Endothelial cell of umbilical vein (primary cell): ENCODE data around the gene MESP1. TPM values are rescaled to one million over a fixed set of nuclear protein-coding genes. Genes with fewer than 3 reads are reported as not detected.

Experiments used
- BruUV-seq: library from RNA; stranded (reverse); fragments of 400-500 nt; replicated peaks from 2 replicates; lab custom pipeline; 2021; lab: Mats Ljungman, UMichigan
- CTCF ChIA-PET: fragments of 300-600, 350-600 bp; sonication (Branson Sonifier 250); formaldehyde crosslinking; loops from one replicate; lab custom pipeline; 2021; ENCODE audit warnings: antibody characterized with exemption, inconsistent platforms; lab: Charles Lee
- POLR2A ChIA-PET: fragments of 300-600, 350-600 bp; sonication (Branson Sonifier 250); formaldehyde crosslinking; loops from one replicate; lab custom pipeline; 2021; ENCODE audit warnings: antibody characterized with exemption, inconsistent platforms; lab: Charles Lee
- DNase-seq: peaks from one replicate; pipeline ENCODE4 v3.0.0-alpha.2; 2011; ENCODE audit warnings: low read depth, low spot score
- FAIRE-seq: peaks from 2 replicates; lab custom pipeline; 2011; peaks lifted over from hg19 to GRCh38; lab: Jason Lieb, UNC
- H2AFZ ChIP-seq: 2 replicates; pipeline ENCODE4 v1.6.0; 2012; ENCODE audit warnings: low read depth, low read length, control low read depth, inconsistent platforms
- H3K27ac ChIP-seq: 2 replicates; pipeline ENCODE4 v1.5.1; 2011; ENCODE audit warnings: low read depth, mild to moderate bottlenecking, control low read depth, low read length, moderate library complexity; ENCODE audit not compliant: insufficient read depth
- H3K27me3 ChIP-seq, 2 experiments: 2 replicates each; pipeline versions ENCODE4 v1.6.0 to v1.6.1; 2011; ENCODE audit warnings: low read length in 2 of 2, mixed read lengths in 1 of 2; ENCODE audit not compliant: control insufficient read depth in 2 of 2, insufficient read depth in 2 of 2
- H3K36me3 ChIP-seq, 2 experiments: 2 replicates in 1 of 2; 3 replicates in 1 of 2; pipeline ENCODE4 v1.5.1; 2011; ENCODE audit warnings: low read length in 2 of 2, mild to moderate bottlenecking in 1 of 2, moderate library complexity in 1 of 2; ENCODE audit not compliant: control insufficient read depth in 2 of 2, insufficient read depth in 2 of 2; ENCODE audit errors: extremely low read depth in 1 of 2
- H3K4me1 ChIP-seq: 3 replicates; pipeline ENCODE4 v1.5.1; 2011; ENCODE audit warnings: mild to moderate bottlenecking, low read length; ENCODE audit not compliant: control insufficient read depth, insufficient read depth; ENCODE audit errors: extremely low read depth
- H3K4me2 ChIP-seq: 2 replicates; pipeline ENCODE4 v1.6.1; 2011; ENCODE audit warnings: low read length, control low read depth, mixed read lengths; ENCODE audit not compliant: insufficient read depth
- H3K4me3 ChIP-seq, 3 experiments: fragments of 200-600 bp in 1 of 3; sonication (generic), shearing (Covaris generic) in 1 of 3; replicated peaks in 1 of 3; 2 replicates each; pipeline ENCODE4 v1.5.1; 2011 to 2016; ENCODE audit warnings: control low read depth in 3 of 3, low read length in 3 of 3, mild to moderate bottlenecking in 2 of 3, inconsistent platforms in 1 of 3, low read depth in 1 of 3, moderate library complexity in 1 of 3; ENCODE audit not compliant: insufficient read depth in 1 of 3
- H3K79me2 ChIP-seq: 2 replicates; pipeline ENCODE4 v1.6.0; 2012; ENCODE audit warnings: low read length, inconsistent platforms; ENCODE audit not compliant: control insufficient read depth, insufficient read depth
- H3K9ac ChIP-seq: replicated peaks from 2 replicates; pipeline ENCODE3; 2011; ENCODE audit warnings: low read length, control low read depth; ENCODE audit not compliant: insufficient read depth; ENCODE audit errors: extremely low read depth
- H3K9me1 ChIP-seq: replicated peaks from 3 replicates; pipeline ENCODE4 v1.6.0; 2011; ENCODE audit warnings: mild to moderate bottlenecking, low read length; ENCODE audit not compliant: control insufficient read depth, insufficient read depth; ENCODE audit errors: extremely low read depth
- H3K9me3 ChIP-seq: replicated peaks from 2 replicates; pipeline ENCODE4 v1.5.1; 2012; ENCODE audit warnings: low read length, inconsistent platforms; ENCODE audit not compliant: control insufficient read depth, insufficient read depth
- H4K20me1 ChIP-seq: replicated peaks from 2 replicates; pipeline ENCODE3; 2011; ENCODE audit warnings: mild to moderate bottlenecking, low read length; ENCODE audit not compliant: control insufficient read depth, insufficient read depth; ENCODE audit errors: extremely low read depth
- CTCF ChIP-seq, 2 donors: IDR thresholded peaks; 1 replicate in 1 of 2; 2 replicates in 1 of 2; pipeline ENCODE4 v1.5.1; 2011; ENCODE audit warnings: low read length in 2 of 2, mild to moderate bottlenecking in 2 of 2, moderate library complexity in 2 of 2, control low read depth in 1 of 2, inconsistent platforms in 1 of 2, low read depth in 1 of 2; ENCODE audit not compliant: insufficient read depth in 1 of 2; ENCODE audit errors: extremely low read depth in 1 of 2
- EZH2 ChIP-seq: IDR thresholded peaks from 2 replicates; pipeline ENCODE4 v1.6.1; 2012; ENCODE audit warnings: borderline replicate concordance, low read depth, mild to moderate bottlenecking, moderate library complexity, low read length, inconsistent platforms; ENCODE audit not compliant: severe bottlenecking
- FOS ChIP-seq: IDR thresholded peaks from 2 replicates; pipeline ENCODE4 v1.6.1; 2011; ENCODE audit warnings: mild to moderate bottlenecking, low read length, moderate library complexity, borderline replicate concordance; ENCODE audit not compliant: insufficient read depth
- GATA2 ChIP-seq: IDR thresholded peaks from 2 replicates; pipeline ENCODE4 v1.7.0; 2011; ENCODE audit warnings: low read depth, mild to moderate bottlenecking, moderate library complexity, mixed read lengths, low read length; ENCODE audit not compliant: insufficient read length, insufficient read depth
- JUN ChIP-seq: IDR thresholded peaks from 2 replicates; pipeline ENCODE4 v1.6.1; 2011; ENCODE audit warnings: borderline replicate concordance, low read depth; ENCODE audit not compliant: insufficient read length, insufficient read depth
- MAX ChIP-seq: IDR thresholded peaks from 2 replicates; pipeline ENCODE4 v1.6.1; 2011; ENCODE audit not compliant: insufficient read depth, insufficient read length
- MYC ChIP-seq: IDR thresholded peaks from one replicate; pipeline ENCODE4 v1.6.1; 2011; ENCODE audit warnings: mild to moderate bottlenecking, low read depth, low read length
- POLR2A ChIP-seq: IDR thresholded peaks from 2 replicates; pipeline ENCODE4 v1.6.1; 2012; ENCODE audit warnings: low read depth, mild to moderate bottlenecking, control low read depth, low read length
- POLR2AphosphoS5 ChIP-seq: IDR thresholded peaks from 2 replicates; pipeline ENCODE4 v1.6.1; 2012; ENCODE audit warnings: low read depth, mild to moderate bottlenecking, control low read depth, low read length, moderate library complexity; ENCODE audit not compliant: insufficient read depth
- dilution Hi-C: fragments of 300-500 bp; cut with MboI; formaldehyde crosslinking; loops from one replicate; pipeline ENCODE4 v1.15.0; 2019; ENCODE audit warnings: low sequenced_read_pairs; ENCODE audit not compliant: extremely low pct_ligation_motif_present
- intact Hi-C: fragments of 100-400 bp; cut with micrococcal nuclease; formaldehyde crosslinking; loops from one replicate; pipeline ENCODE4 v1.10.0; 2022
- polyA plus RNA-seq, 4 experiments: library from polyadenylated mRNA; depleted of rRNA in 3 of 4; stranded (reverse) in 3 of 4; unstranded in 1 of 4; fragments of >200 nt; gene quantifications; 2 replicates each; pipeline versions ENCODE4 v1.2.1 to v1.2.3, GENCODE V29; 2011 to 2012; ENCODE audit warnings: missing spikeins in 1 of 4
- total RNA-seq: library from RNA; stranded (reverse); gene quantifications from 2 replicates; pipeline ENCODE4 v1.2.3, GENCODE V29; 2021

Gene MESP1
- total and polyA plus RNA-seq, 2 donors (not counting 3 experiments of a cell fraction or from before 2014, with no cell fraction given), result 0.68 to 1.7 TPM

GRCh38 chr15:89745131-89745530 is 5.9 kb downstream of the MESP1 start:
- Histone ChIP-seq H3K27ac (no peak overlapping the region), H3K9me1 (no peaks in the 10 kb centered on the region), H3K79me2 (no peaks in the 10 kb centered on the region), H3K9me3 (no peaks in the 10 kb centered on the region), H3K36me3 (no peaks in the 10 kb centered on the region), H4K20me1 (no peaks in the 10 kb centered on the region), H3K4me1 (peaks cover 3% of the 10 kb centered on the region), H3K27me3 (peaks cover 3 to 12% of the 10 kb centered on the region in 2 experiments), H3K9ac (no peak overlapping the region), H2AFZ (no peak overlapping the region), H3K4me3 (no peak overlapping the region), H3K4me2 (no peak overlapping the region)
- intact Hi-C loops (no loop called here), dilution Hi-C loops (no loop called here)
- no TSS peak for BruUV-seq
- POLR2A ChIA-PET, result no interaction called here
- DNase-seq, result no peak
- CTCF ChIA-PET, result interaction anchor here (0.7 kb wide), 1 partner anchor 15 kb away, joined by 3 read pairs; no protein-coding TSS in a partner anchor
- TF ChIP-seq GATA2, result no peak
- no peak for TF ChIP-seq MAX
- no peak for TF ChIP-seq POLR2A
- no peak for TF ChIP-seq CTCF (IDR thresholded peaks at IDR 0.05; ENCODE audit: extremely low read depth in 1 of 2, insufficient read depth in 1 of 2, low read depth in 1 of 2, low read length in 2 of 2)
- no peak for TF ChIP-seq FOS
- no peak for TF ChIP-seq JUN
- TF ChIP-seq EZH2, result no peak
- TF ChIP-seq POLR2AphosphoS5, result no peak
- TF ChIP-seq MYC, result no peak
- FAIRE-seq, result no peak
